GM18519 (cell line): Measurements from ENCODE around the gene AIFM2.

ENCODE experiments used
- ATAC-seq: cut with Tn5 transposase; IDR thresholded peaks from one replicate; pipeline ENCODE4 v1.9.1; 2021; ENCODE audit warnings: mild to moderate bottlenecking, moderate library complexity; ENCODE audit not compliant: unreplicated experiment, low FRiP score

The AIFM2 gene

DNA sequence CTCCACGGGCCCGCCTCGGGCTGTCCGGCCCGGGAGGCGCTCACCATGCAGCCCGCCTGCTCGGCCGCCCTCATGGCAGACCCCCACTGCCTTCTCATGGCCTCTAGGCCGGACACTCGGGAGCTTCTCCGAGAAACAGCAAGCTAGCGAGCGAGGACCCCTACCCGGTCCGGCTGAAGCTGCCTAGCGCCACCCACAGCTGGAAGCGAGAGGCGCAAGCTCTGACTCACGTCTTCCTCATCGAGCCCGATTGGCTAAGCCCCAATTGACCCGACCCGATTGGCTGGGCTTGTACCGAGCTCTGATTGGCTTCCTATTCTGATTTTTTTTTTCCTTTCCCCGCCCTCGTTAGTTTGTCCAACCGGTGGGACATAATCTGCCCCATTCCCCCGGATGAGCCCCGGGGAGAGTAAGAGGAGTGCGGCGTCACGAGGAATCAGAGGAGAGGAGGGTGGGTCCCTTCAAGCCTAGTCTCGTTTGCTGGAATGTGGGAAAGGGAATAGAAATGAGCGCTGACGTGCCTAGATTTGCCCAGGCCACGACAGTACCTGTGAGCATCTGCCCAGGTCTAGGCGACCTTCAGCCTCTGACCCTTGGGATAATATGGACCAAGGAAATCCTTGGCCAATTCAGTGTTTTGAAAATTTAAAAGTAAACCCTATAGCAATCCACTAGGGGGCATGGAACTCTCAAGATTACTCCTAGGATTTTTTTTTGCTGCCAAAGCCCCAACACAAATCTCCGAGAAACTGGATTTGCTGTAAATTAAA is 14.0 kb upstream of the AIFM2 start, which contains the start of gene TYSND1:
Gene TYSND1, minus strand, starts transcription at position 212 of the 770 bp plus-strand sequence. Its CDS starts 114 bp downstream, at position 98.
- ATAC-seq = peak; percentile 84

DNA sequence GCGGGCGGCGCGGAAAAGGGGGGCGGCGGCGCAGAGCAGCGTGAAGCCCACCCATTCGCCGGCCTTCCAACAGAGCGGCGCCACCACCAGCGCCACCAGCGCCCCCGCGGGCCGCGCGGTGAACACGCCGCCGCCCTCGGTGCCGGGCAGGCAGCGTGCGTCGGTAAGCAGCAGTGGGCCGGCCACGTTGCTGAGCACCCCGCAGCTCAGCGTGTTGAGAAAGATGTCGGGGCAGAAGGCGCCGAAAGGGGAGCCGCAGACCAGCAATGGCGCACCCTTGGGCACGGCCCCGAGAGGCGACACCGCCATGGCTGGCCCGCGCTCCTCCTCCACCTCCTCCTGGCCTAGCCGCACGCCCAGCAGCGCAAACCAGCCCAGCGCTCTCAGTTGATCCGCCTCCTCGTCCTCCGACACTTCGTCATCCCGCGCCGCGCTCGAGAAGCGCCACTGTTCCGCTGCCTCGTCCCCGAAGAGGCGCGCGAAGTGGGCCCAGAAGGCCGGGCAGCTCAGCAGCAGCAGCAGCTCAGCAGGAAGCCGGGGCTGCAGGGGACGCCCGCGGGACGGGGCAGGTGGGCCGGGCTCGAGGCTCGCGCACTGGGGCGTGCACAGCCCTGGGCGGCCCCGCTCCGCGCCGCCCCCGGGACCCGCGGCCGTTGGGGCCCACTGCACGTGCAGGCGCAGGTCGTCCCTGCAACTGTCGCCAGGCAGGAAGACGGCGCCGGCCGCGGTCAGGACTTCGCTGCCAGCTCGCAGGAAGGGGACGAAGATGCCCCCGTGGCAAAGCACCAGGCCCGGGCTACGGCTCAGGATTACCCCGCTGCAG is 13.3 kb upstream of the AIFM2 start:
- ATAC-seq = peak; percentile 46

DNA sequence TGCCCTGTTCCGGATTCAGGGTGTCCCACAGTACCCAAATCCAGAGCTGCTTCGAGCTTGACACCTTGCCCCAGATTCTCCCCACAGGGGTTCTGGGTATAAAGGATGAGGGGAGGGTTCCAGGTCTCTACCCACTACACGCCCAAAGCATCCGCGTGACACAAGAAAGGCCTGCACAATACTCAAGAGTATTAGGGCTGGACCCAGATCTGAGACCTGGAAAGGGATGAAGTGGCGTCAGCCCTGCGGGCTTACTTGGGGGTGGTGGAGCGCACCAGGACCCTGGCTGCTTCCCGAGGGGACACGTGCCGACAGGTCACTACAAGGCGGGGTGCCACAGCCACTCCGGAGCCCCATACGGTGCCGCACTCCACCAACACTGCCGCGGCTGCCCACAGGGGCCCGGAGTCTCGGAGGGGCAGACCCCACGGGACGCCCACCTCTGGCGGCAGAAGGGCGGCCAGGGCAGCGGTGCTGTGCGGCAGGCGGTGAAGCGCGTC is 12.6 kb upstream of the AIFM2 start:
- ATAC-seq = peak; percentile 7

DNA sequence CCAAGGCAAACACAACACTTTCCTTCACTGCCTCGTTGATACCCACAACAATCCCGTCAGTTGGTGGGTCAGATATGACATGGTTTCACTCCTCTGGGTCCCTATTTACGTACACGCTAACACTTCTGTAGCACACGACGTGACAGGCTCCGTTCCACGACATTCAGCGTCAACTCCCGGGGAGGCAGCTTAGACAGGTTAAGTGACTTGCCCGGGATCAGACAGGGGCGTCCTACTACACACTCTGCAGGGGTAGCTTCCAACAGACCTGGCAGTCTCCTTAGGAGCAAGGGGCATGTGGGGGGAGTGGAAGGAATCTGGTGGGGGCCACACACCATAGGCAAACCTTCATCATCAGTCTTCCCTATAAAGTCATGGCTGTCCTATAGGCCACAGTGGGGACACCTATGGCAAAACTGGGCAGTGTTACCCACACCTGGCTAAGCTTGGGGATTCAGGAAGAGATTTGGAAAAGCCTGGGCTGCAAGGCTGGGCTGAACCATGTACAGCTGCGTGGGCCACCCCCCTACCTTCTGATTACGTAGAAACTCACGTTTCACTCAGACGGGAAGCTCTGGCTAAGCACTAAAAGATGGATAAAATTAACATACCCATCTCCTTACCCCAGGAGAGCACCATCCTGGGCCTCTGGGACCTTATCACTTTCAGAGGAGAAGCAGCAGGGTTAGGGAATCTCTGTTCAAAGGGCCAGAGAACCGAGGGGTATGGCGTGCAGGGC is 11.9 kb upstream of the AIFM2 start:
- ATAC-seq = no peak

DNA sequence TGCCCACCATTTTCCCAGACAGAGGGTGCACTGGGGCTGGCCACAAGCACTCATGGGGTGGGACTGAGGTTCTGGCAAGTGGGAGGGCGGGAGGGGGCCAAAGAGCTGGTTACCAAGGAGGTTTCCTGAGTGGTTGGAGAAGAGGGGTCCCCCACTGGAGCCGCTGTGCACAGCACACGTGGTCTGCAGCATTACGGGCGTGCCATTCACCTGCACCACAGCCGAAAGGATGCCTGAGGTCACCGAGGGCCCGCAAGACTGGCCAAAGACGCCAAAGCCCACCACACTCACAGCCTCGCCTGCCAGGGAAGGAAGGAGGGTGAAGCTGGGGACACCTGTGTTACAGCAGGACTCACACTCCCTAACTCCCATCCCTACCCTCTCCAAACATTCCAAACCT is 9.9 kb upstream of the AIFM2 start:
- ATAC-seq = no peak

DNA sequence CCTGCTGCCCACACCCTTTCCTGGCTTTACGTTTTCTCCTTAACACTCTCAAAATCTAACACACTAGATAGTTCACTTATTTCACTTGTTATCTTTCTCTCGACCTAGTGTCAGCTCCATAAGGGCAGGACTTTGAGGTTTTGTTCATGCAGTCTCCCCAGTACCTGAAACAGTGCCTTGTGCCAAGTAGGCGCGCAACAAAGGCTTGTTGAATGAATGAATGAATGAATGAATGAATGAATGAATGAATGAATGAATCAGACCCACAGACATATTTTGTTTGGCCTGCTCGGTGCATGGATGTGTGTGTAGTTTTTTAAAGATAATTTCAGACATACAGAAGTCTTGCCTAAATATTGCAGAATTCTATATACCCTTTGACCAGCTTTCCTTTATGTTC is 7.7 kb upstream of the AIFM2 start:
- ATAC-seq = no peak

GRCh38 chr10:70139997-70140250 is 7.3 kb upstream of the AIFM2 start:
- ATAC-seq = no peak

GRCh38 chr10:70139151-70139996 is 6.7 kb upstream of the AIFM2 start:
- ATAC-seq = no peak

- ATAC-seq = no peak
Observed at GRCh38 chr10:70137927-70138883, 5.6 kb upstream of the AIFM2 start.

DNA sequence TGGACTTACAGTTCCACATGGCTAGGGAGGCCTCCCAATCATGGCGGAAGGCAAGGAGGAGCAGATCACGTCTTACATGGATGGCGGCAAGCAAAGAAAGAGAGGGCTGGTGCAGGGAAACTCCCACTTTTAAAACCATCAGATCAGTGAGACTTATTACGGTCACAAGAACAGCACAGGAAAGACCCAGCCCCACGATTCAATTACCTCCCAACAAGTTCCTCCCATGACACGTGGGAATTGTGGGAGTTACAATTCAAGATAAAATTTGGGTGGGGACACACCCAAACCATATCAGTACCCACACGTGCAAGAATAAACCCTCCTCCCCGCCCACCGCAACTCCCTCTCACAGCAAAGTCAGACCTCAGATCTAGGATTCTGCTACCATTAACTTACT is 4.5 kb upstream of the AIFM2 start:
- no peak for ATAC-seq

- no peak for ATAC-seq
Observed at GRCh38 chr10:70135684-70136083, 3.1 kb upstream of the AIFM2 start.

DNA sequence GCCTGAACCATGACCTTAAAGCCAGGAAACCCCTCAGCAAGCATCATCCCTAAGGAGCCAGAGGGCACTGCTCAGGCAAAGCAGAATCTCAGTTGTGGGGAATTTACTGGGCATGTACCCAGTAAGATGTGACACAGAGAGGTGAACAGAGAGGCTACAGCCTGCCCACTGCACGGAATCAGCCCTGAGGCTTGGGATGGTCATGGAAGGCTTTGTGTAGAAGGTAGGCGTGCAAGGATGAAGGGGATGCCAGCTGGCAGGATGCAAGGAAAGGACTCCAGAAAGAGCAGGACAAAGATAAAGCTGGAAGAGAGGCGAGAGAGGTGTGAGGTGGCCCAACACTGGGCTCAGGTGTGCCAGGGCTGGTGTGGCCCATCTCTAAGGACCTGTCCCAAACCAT is 2.4 kb upstream of the AIFM2 start:
- no peak for ATAC-seq

GRCh38 chr10:70131560-70131937 is 1.1 kb downstream of the AIFM2 start:
- no peak for ATAC-seq

- ATAC-seq = no peak
Observed at GRCh38 chr10:70130878-70131559, 1.6 kb downstream of the AIFM2 start.

GRCh38 chr10:70126700-70127395 is 5.8 kb downstream of the AIFM2 start:
- ATAC-seq = no peak

GRCh38 chr10:70125918-70126552 is 6.6 kb downstream of the AIFM2 start:
- no peak for ATAC-seq

DNA sequence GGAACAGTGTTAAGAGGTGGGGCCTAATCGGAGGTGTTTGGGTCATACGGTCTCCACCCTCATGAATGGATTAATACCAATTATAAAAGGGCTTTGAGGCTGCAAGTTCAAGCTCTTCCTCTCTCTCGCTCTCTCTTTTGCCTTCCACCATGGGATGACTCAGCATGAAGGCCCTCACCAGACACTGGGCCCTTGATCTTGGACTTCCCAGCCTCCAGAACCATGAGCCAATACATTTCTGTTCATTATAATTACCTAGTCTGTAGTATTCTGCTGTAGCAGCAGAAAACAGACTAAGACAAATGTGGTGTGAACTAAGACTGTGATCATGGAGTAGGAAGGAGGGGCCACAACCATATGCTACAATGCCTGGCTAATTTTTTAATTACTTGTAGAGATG is 7.7 kb downstream of the AIFM2 start:
- ATAC-seq = no peak

GRCh38 chr10:70124415-70124814 is 8.2 kb downstream of the AIFM2 start:
- no peak for ATAC-seq
